Large intestine (tissue), 3 donors: ENCODE measurements around the gene PRMT1. TPM values are rescaled to one million over a fixed set of nuclear protein-coding genes. Genes with fewer than 3 reads are reported as not detected.
"Not testable (repeated sequence)": the region's sequence is repeated elsewhere in the genome, so short reads cannot be mapped to it uniquely, and the experiment has no call there.

Source experiments
- DNase-seq, 2 donors: peaks; one replicate each; pipeline versions ENCODE4 v3.0.0 to v3.0.0-alpha.2; 2013
- H3K27ac ChIP-seq: one replicate; pipeline ENCODE4 v1.5.1; 2013; ENCODE audit warnings: low read length
- H3K27me3 ChIP-seq: 2 replicates; pipeline ENCODE4 v1.6.1; 2013; ENCODE audit warnings: low read length; ENCODE audit not compliant: control insufficient read depth, insufficient read depth
- H3K36me3 ChIP-seq: 2 replicates; pipeline ENCODE4 v1.6.1; 2013; ENCODE audit warnings: low read length; ENCODE audit not compliant: control insufficient read depth, insufficient read depth
- H3K4me1 ChIP-seq: one replicate; pipeline ENCODE4 v1.6.1; 2013; ENCODE audit warnings: low read length; ENCODE audit not compliant: control insufficient read depth, insufficient read depth
- H3K4me3 ChIP-seq: one replicate; pipeline ENCODE4 v1.5.1; 2013; ENCODE audit warnings: low read length
- H3K9me3 ChIP-seq: one replicate; pipeline ENCODE4 v1.6.1; 2013; ENCODE audit warnings: mild to moderate bottlenecking, low read depth, low read length, moderate library complexity; ENCODE audit not compliant: control insufficient read depth
- WGBS: methylation state at CpG from one replicate; pipeline ENCODE4 v1.1.5; 2013; ENCODE audit warnings: low lambda C conversion rate; ENCODE audit not compliant: insufficient coverage; 5-methylcytosine and 5-hydroxymethylcytosine counted together
- polyA plus RNA-seq: library from polyadenylated mRNA; unstranded; fragments of 120-200 nt; gene quantifications from one replicate; pipeline ENCODE4 v1.2.1, GENCODE V29; 2013

Gene PRMT1
- polyA plus RNA-seq, 1 donor = 125 TPM

DNA sequence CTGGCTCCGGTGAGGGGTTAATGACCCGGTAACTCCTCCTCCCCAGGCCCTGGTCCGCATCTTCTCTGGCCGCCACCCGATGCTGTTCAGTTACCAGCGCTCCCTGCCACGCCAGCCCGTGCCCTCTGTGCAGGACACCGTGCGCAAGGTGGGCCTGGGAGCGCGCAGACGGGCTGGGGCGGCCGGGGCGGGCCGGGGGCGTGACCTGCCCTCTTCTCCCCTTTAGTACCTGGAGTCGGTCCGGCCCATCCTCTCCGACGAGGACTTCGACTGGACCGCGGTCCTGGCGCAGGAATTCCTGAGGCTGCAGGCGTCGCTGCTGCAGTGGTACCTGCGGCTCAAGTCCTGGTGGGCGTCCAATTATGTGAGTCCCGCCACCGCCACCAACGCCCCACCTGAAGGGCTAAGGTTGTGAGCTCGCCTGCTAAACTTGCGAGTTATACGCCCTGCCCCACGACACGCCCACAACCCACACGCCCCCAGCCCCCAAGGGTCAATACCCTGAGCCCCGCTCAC lies 24.3 kb downstream of the PRMT1 start:
- WGBS = 40% methylated on average over 1 of the region's 40 CpGs
- Histone ChIP-seq H3K27ac (no peak overlapping the region), H3K9me3 (no peaks in the 10 kb centered on the region), H3K4me3 (no peak overlapping the region), H3K27me3 (peaks cover 17% of the 10 kb centered on the region), H3K36me3 (no peaks in the 10 kb centered on the region), H3K4me1 (no peaks in the 10 kb centered on the region)
- no peak for DNase-seq

- Histone ChIP-seq H3K36me3 (no peaks in the 10 kb centered on the region), H3K4me3 (no peak overlapping the region), H3K27me3 (peaks cover 15% of the 10 kb centered on the region), H3K27ac (no peak overlapping the region), H3K9me3 (no peaks in the 10 kb centered on the region), H3K4me1 (no peaks in the 10 kb centered on the region)
- WGBS = 96% methylated on average over 4 of the region's 22 CpGs
- no peak for DNase-seq
Measured at GRCh38 chr19:49704888-49705642, 28.0 kb downstream of the PRMT1 start.

DNA sequence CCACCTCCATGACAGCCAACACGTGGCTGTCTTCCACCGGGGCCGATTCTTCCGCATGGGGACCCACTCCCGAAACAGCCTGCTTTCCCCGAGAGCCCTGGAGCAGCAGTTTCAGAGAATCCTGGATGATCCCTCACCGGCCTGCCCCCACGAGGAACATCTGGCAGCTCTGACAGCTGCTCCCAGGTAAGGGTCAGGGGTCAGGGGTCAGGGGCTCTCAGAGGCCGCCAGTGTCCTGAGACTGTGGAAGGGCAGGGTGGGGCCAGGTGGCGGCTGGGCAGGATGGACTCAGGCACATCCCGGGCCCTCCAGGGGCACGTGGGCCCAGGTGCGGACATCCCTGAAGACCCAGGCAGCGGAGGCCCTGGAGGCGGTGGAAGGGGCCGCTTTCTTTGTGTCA lies 28.8 kb downstream of the PRMT1 start:
- H3K9me3 ChIP-seq = no peaks in the 10 kb centered on the region
- H3K27me3 ChIP-seq = peaks cover 7% of the 10 kb centered on the region
- no peaks in the 10 kb centered on the region for H3K36me3 ChIP-seq
- no peak for DNase-seq
- no peaks in the 10 kb centered on the region for H3K4me1 ChIP-seq
- H3K4me3 ChIP-seq = no peak overlapping the region
- no peak overlapping the region for H3K27ac ChIP-seq
- no CpG with 5 or more reads among the region's 16 CpGs for WGBS

DNA sequence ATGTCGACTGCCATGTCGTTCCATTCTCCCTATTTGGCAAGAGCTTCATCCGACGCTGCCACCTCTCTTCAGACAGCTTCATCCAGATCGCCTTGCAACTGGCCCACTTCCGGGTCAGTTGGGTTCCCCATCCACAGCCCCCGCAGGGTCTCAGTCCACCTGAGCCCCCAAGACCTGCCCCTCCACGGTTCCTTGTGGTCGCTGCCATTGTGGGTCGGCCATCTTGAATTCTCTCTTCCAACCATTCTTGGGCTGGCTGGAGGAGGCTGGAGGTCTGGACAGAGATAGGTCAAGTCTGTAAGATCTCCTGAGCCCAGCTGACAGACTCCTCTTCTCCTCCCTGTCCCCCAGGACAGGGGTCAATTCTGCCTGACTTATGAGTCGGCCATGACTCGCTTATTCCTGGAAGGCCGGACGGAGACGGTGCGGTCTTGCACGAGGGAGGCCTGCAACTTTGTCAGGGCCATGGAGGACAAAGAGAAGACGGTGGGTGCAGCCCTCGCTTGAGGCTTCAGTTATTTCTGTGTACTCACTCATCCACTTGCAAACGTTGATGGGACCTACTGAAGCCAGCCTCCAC lies 33.4 kb downstream of the PRMT1 start:
- Histone ChIP-seq H3K36me3 (no peaks in the 10 kb centered on the region), H3K4me1 (no peaks in the 10 kb centered on the region), H3K9me3 (no peaks in the 10 kb centered on the region), H3K27me3 (no peaks in the 10 kb centered on the region), H3K27ac (no peak overlapping the region), H3K4me3 (no peak overlapping the region)
- no peak for DNase-seq
- no CpG with 5 or more reads among the region's 20 CpGs for WGBS

DNA sequence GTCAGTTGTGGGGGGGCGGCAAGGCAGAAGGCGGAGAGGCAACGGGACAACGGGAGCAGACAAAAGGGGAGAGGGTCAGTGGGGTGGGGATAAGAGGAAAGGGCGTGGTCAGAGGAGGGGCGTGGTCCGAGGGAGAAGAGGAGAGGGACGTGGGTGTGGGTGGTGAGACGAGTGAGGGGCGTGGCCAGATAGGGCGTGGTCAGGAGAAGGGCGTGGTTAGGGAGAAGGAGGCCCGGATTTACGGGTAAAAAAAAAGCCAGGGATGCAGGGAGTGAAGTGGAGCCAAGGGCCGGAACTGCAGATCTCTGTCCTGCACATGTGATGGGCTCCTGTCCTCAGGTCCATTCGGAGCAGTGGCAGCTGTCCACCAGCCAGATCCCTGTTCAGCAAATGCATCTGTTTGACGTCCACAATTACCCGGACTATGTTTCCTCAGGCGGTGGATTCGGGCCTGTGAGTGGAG lies 35.4 kb downstream of the PRMT1 start:
- WGBS = 41% methylated on average over 8 of the region's 20 CpGs
- DNase-seq = no peak
- Histone ChIP-seq H3K36me3 (no peaks in the 10 kb centered on the region), H3K27ac (no peak overlapping the region), H3K27me3 (no peaks in the 10 kb centered on the region), H3K4me3 (no peak overlapping the region), H3K9me3 (no peaks in the 10 kb centered on the region), H3K4me1 (no peaks in the 10 kb centered on the region)

GRCh38 chr19:49713236-49713845 lies 36.3 kb downstream of the PRMT1 start:
- DNase-seq = no peak
- no CpG with 5 or more reads among the region's 8 CpGs for WGBS
- H3K36me3 ChIP-seq = no peaks in the 10 kb centered on the region
- H3K27me3 ChIP-seq = no peaks in the 10 kb centered on the region
- no peaks in the 10 kb centered on the region for H3K9me3 ChIP-seq
- no peak overlapping the region for H3K4me3 ChIP-seq
- H3K27ac ChIP-seq = no peak overlapping the region
- no peaks in the 10 kb centered on the region for H3K4me1 ChIP-seq

DNA sequence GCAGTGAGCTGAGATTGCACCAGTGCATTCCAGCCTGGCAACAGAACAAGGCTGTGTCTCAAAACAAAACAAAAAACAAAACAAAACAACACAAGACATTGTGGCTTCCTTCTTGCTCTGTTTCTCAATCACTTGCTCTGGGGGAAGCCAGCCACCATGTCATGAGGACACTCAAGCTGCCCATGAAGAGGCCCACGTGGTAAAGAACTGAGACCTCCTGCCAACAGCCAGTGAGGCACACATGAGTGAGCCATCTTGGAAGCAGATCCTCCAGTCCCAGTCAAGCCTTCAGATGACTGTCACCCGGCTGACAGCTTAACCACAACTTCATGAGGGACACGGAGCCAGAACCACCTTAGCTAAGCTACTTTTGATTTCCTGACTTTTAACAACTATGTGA lies 39.1 kb downstream of the PRMT1 start:
- H3K36me3 ChIP-seq = no peaks in the 10 kb centered on the region

DNA sequence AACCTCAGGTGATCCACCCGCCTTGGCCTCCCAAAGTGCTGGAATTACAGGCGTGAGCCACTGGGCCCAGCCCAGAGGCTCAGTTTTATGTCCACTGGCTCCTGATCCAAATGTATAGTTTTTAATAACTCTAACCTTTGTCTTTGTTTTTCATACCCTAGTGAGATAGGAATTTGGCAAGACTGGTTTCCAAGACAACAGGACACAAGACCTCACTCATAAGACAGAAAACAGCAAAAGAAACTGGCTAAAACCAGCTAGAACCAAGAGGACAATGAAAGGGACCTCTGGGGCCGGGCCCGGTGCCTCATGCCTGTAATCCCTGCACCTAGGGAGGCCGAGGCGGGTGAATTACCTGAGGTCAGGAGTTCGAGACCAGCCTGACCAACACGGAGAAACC lies 41.4 kb downstream of the PRMT1 start:
- Histone ChIP-seq H3K4me3 (no peak overlapping the region), H3K36me3 (no peaks in the 10 kb centered on the region), H3K27ac (no peak overlapping the region), H3K27me3 (no peaks in the 10 kb centered on the region), H3K9me3 (no peaks in the 10 kb centered on the region), H3K4me1 (no peaks in the 10 kb centered on the region)
- DNase-seq = no peak
- no CpG with 5 or more reads among the region's 8 CpGs for WGBS

More for the DNA sequence above, 39.1 kb downstream of the PRMT1 start:
- Histone ChIP-seq H3K4me3 (no peak overlapping the region), H3K27ac (no peak overlapping the region), H3K4me1 (no peaks in the 10 kb centered on the region), H3K9me3 (no peaks in the 10 kb centered on the region), H3K27me3 (no peaks in the 10 kb centered on the region)
- no peak for DNase-seq
- no CpG with 5 or more reads among the region's 3 CpGs for WGBS

DNA sequence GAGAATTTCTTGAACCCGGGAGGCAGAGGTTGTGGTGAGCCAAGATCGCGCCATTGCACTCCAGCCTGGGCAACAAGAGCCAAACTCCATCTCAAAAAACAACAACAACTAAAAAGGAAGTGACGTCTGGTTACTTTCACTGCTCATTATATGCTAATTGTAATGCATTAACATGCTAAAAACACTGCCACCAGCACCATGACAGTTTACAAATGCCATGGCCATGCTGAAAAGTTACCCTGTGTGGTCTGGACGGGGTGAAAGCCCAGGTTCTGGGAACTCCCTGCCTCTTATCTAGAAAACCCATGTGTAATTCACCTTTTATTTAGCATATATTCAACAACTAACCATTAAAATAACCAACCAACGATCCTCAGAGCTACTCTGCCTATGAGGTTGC lies 41.9 kb downstream of the PRMT1 start:
- Histone ChIP-seq H3K27me3 (no peaks in the 10 kb centered on the region), H3K9me3 (no peaks in the 10 kb centered on the region), H3K27ac (no peak overlapping the region), H3K4me1 (no peaks in the 10 kb centered on the region), H3K36me3 (no peaks in the 10 kb centered on the region), H3K4me3 (no peak overlapping the region)
- 60% methylated on average over 1 of the region's 6 CpGs for WGBS
- DNase-seq = no peak

GRCh38 chr19:49719420-49719819 lies 42.3 kb downstream of the PRMT1 start:
- not testable (repeated sequence) for DNase-seq, H3K27ac ChIP-seq, H3K27me3 ChIP-seq, H3K9me3 ChIP-seq, H3K4me1 ChIP-seq, H3K4me3 ChIP-seq, H3K36me3 ChIP-seq
- no CpG with 5 or more reads among the region's 22 CpGs for WGBS
